WTC11 (cell line): Measurements from ENCODE around the gene ATPAF1. TPM values are rescaled to one million over a fixed set of nuclear protein-coding genes. Genes with fewer than 3 reads are reported as not detected.

Experiments used
- ATAC-seq: fragments of 200-7000 bp; cut with Tn5 transposase; 2 replicates; pipeline ENCODE4 v1.10.0; 2021; ENCODE audit warnings: mild to moderate bottlenecking, moderate library complexity
- CTCF ChIA-PET: fragments of 300-600 bp; sonication (Branson Sonifier 250); formaldehyde crosslinking; loops from one replicate; lab custom pipeline; 2021; ENCODE audit warnings: antibody characterized with exemption; lab: Charles Lee
- POLR2A ChIA-PET: fragments of 350-600 bp; sonication (Branson Sonifier 250); formaldehyde crosslinking; loops from one replicate; lab custom pipeline; 2021; ENCODE audit warnings: antibody characterized with exemption; lab: Charles Lee
- DNase-seq: peaks from one replicate; pipeline ENCODE4 v3.0.0; 2021; ENCODE audit warnings: low spot score
- H3K27ac Mint-ChIP-seq: 2 replicates; pipeline ENCODE4 v1.8.0; 2021; ENCODE audit warnings: mixed read lengths
- H3K27me3 Mint-ChIP-seq: 2 replicates; pipeline ENCODE4 v1.8.0; 2021; ENCODE audit warnings: low read depth, mild to moderate bottlenecking, moderate library complexity, mixed read lengths
- H3K36me3 Mint-ChIP-seq: 2 replicates; pipeline ENCODE4 v1.8.0; 2021; ENCODE audit warnings: mixed read lengths
- H3K4me1 Mint-ChIP-seq: 2 replicates; pipeline ENCODE4 v1.8.0; 2022; ENCODE audit warnings: mixed read lengths
- H3K4me3 Mint-ChIP-seq: 2 replicates; pipeline ENCODE4 v1.8.0; 2021; ENCODE audit warnings: mild to moderate bottlenecking, moderate library complexity, mixed read lengths
- H3K9me3 Mint-ChIP-seq: 2 replicates; pipeline ENCODE4 v1.8.0; 2021; ENCODE audit warnings: mixed read lengths
- ARID4B ChIP-seq: sonication (generic); formaldehyde crosslinking; IDR thresholded peaks from 2 replicates; pipeline ENCODE4 v1.8.0; 2023; ENCODE audit warnings: missing genetic modification reagents, mild to moderate bottlenecking, borderline replicate concordance
- CBFB ChIP-seq: sonication (generic); formaldehyde crosslinking; IDR thresholded peaks from 2 replicates; pipeline ENCODE4 v1.8.1; 2022; ENCODE audit warnings: mild to moderate bottlenecking, low read depth, missing genetic modification reagents
- FOXP4 ChIP-seq: sonication (generic); formaldehyde crosslinking; IDR thresholded peaks from 2 replicates; pipeline ENCODE4 v1.8.0; 2022; ENCODE audit warnings: mild to moderate bottlenecking, missing genetic modification reagents
- HMGXB4 ChIP-seq: sonication (generic); formaldehyde crosslinking; IDR thresholded peaks from 2 replicates; pipeline ENCODE4 v1.8.1; 2023; ENCODE audit warnings: mild to moderate bottlenecking, moderate library complexity, missing genetic modification reagents
- IRF1 ChIP-seq: sonication (generic); formaldehyde crosslinking; IDR thresholded peaks from 2 replicates; pipeline ENCODE4 v1.8.0; 2023; ENCODE audit warnings: missing genetic modification reagents
- IRF2 ChIP-seq: sonication (generic); formaldehyde crosslinking; IDR thresholded peaks from 2 replicates; pipeline ENCODE4 v1.8.0; 2022; ENCODE audit warnings: low read depth, missing genetic modification reagents, borderline replicate concordance
- TEAD4 ChIP-seq: sonication (generic); formaldehyde crosslinking; IDR thresholded peaks from 2 replicates; pipeline ENCODE4 v1.8.0; 2022; ENCODE audit warnings: mild to moderate bottlenecking, missing genetic modification reagents
- TP53 ChIP-seq: sonication (generic); formaldehyde crosslinking; IDR thresholded peaks from 2 replicates; pipeline ENCODE4 v1.8.1; 2023; ENCODE audit warnings: mild to moderate bottlenecking, missing genetic modification reagents
- ZNF121 ChIP-seq: sonication (generic); formaldehyde crosslinking; IDR thresholded peaks from 2 replicates; pipeline ENCODE4 v1.8.0; 2023; ENCODE audit warnings: missing genetic modification reagents
- ZNF138 ChIP-seq: sonication (generic); formaldehyde crosslinking; conservative IDR thresholded peaks from 2 replicates; pipeline ENCODE4 v1.8.1; 2022; ENCODE audit warnings: mild to moderate bottlenecking, moderate library complexity, missing genetic modification reagents
- ZNF281 ChIP-seq: sonication (generic); formaldehyde crosslinking; IDR thresholded peaks from 2 replicates; pipeline ENCODE4 v1.8.0; 2023; ENCODE audit warnings: mild to moderate bottlenecking, missing genetic modification reagents
- ZNF396 ChIP-seq: fragments of 250-450 bp; sonication (Bioruptor Pico); IDR thresholded peaks from 2 replicates; pipeline ENCODE4 v1.8.0; 2021; ENCODE audit warnings: mild to moderate bottlenecking, moderate library complexity, borderline replicate concordance
- total RNA-seq: library from RNA; stranded (reverse); gene quantifications from 3 replicates; pipeline ENCODE4 v1.2.3, GENCODE V29; 2021

ATPAF1 gene
- total RNA-seq, 1 experiment from 2014 or later = 35.7 TPM

- CTCF ChIA-PET = interaction anchor here (0.7 to 1.0 kb wide), 3 partner anchors 21 to 142 kb away, joined by 3 to 5 read pairs (median 4); partner anchors contain the start of gene MKNK1
- Mint-ChIP-seq H3K4me3 (no peak overlapping the region), H3K9me3 (no peaks in the 10 kb centered on the region), H3K27me3 (no peaks in the 10 kb centered on the region), H3K27ac (no peak overlapping the region), H3K36me3 (peaks cover 5% of the 10 kb centered on the region; the same call in 1 of the 2 replicates), H3K4me1 (no peaks in the 10 kb centered on the region)
- ATAC-seq (no peak), DNase-seq (no peak)
- TF ChIP-seq ZNF281 (CRISPR knock-in tag) = no peak
- TF ChIP-seq ZNF121 (CRISPR knock-in tag) = no peak
- no peak for TF ChIP-seq ZNF138 (CRISPR knock-in tag)
- no peak for TF ChIP-seq IRF2 (CRISPR knock-in tag)
- TF ChIP-seq FOXP4 (CRISPR knock-in tag) = no peak
- no peak for TF ChIP-seq HMGXB4 (CRISPR knock-in tag)
- no peak for TF ChIP-seq CBFB (CRISPR knock-in tag)
- TF ChIP-seq ARID4B (CRISPR knock-in tag) = no peak
- TF ChIP-seq IRF1 = no peak
- no peak for TF ChIP-seq TP53 (CRISPR knock-in tag)
- TF ChIP-seq ZNF396 = no peak
- TF ChIP-seq TEAD4 (CRISPR knock-in tag) = no peak
- POLR2A ChIA-PET = no interaction called here
Observed at GRCh38 chr1:46582972-46583371, 85.2 kb downstream of the ATPAF1 start.

Other genes starting within 250 kb of the ATPAF1 start
- gene DMBX1, start 178.5 kb downstream of the ATPAF1 start, total RNA-seq = 1.7 to 3.7 TPM (median 1.8 TPM) in 3 replicates
- not detected in 3 replicates for gene KNCN, start 116.7 kb downstream of the ATPAF1 start, total RNA-seq
- gene MKNK1, start 64.1 kb downstream of the ATPAF1 start, total RNA-seq = 17.5 to 18.6 TPM (median 18.0 TPM) in 3 replicates
- gene MOB3C, start 51.6 kb downstream of the ATPAF1 start, total RNA-seq = 3.1 to 4.0 TPM (median 3.4 TPM) in 3 replicates
- gene TEX38, start 3.5 kb upstream of the ATPAF1 start, total RNA-seq = 0.17 to 0.21 TPM (median 0.18 TPM) in 3 replicates
- 38.4 to 46.2 TPM (median 39.1 TPM) in 3 replicates for gene EFCAB14, start 50.8 kb upstream of the ATPAF1 start, total RNA-seq
- gene CYP4B1, start 130.7 kb upstream of the ATPAF1 start, total RNA-seq = 0.24 to 0.44 TPM (median 0.39 TPM) in 3 replicates